ENCODE results near the gene PARD3. TPM values are rescaled to one million over a fixed set of nuclear protein-coding genes. Genes with fewer than 3 reads are reported as not detected.

Gene PARD3
- total RNA-seq, 2 donors from 2014 or later = 41.7 to 48.8 TPM

GRCh38 chr10:34337917-34338316 lies 477.2 kb downstream of the PARD3 start:
- H3K9me3 ChIP-seq = no peaks in the 10 kb centered on the region
- H3K27ac ChIP-seq = no peak overlapping the region
- no peak overlapping the region for H3K4me3 ChIP-seq
- no peak for DNase-seq
- no peak overlapping the region for H3K9ac ChIP-seq (ENCODE audit: low read depth in 2 of 2, low read length in 2 of 2)
- H3K27me3 ChIP-seq = no peaks in the 10 kb centered on the region
- intact Hi-C loops (cut with DNase I) = no loop called here
- H3K4me1 ChIP-seq = no peaks in the 10 kb centered on the region
- TF ChIP-seq CTCF (IDR thresholded peaks at IDR 0.05) = no peak
- H3K36me3 ChIP-seq = no peaks in the 10 kb centered on the region

- Histone ChIP-seq H3K4me1 (no peaks in the 10 kb centered on the region), H3K9ac (ENCODE audit: low read depth in 2 of 2, low read length in 2 of 2) (no peak overlapping the region), H3K27ac (no peak overlapping the region), H3K4me3 (no peak overlapping the region), H3K27me3 (no peaks in the 10 kb centered on the region), H3K9me3 (no peaks in the 10 kb centered on the region), H3K36me3 (no peaks in the 10 kb centered on the region)
- TF ChIP-seq CTCF (IDR thresholded peaks at IDR 0.05) = no peak
- intact Hi-C loops (cut with DNase I) = no loop called here
- no peak for DNase-seq
Measured at GRCh38 chr10:34335960-34336690, 479.0 kb downstream of the PARD3 start.

- no peaks in the 10 kb centered on the region for H3K4me1 ChIP-seq
- intact Hi-C loops (cut with DNase I) = no loop called here
- H3K9me3 ChIP-seq = no peaks in the 10 kb centered on the region
- no peak overlapping the region for H3K4me3 ChIP-seq
- no peak for TF ChIP-seq CTCF (IDR thresholded peaks at IDR 0.05)
- no peak overlapping the region for H3K9ac ChIP-seq (ENCODE audit: low read depth in 2 of 2, low read length in 2 of 2)
- H3K27ac ChIP-seq = no peak overlapping the region
- no peaks in the 10 kb centered on the region for H3K36me3 ChIP-seq
- no peaks in the 10 kb centered on the region for H3K27me3 ChIP-seq
- DNase-seq = no peak
Measured at GRCh38 chr10:34334908-34335307, 480.2 kb downstream of the PARD3 start.

GRCh38 chr10:34333513-34333912 lies 481.6 kb downstream of the PARD3 start:
- no peak for TF ChIP-seq CTCF (IDR thresholded peaks at IDR 0.05)
- Histone ChIP-seq H3K27me3 (no peaks in the 10 kb centered on the region), H3K4me3 (no peak overlapping the region), H3K4me1 (no peaks in the 10 kb centered on the region), H3K36me3 (no peaks in the 10 kb centered on the region), H3K9me3 (no peaks in the 10 kb centered on the region), H3K27ac (no peak overlapping the region), H3K9ac (ENCODE audit: low read depth in 2 of 2, low read length in 2 of 2) (no peak overlapping the region)
- DNase-seq = no peak
- intact Hi-C loops (cut with DNase I) = no loop called here

GRCh38 chr10:34327184-34327583 lies 487.9 kb downstream of the PARD3 start:
- no peaks in the 10 kb centered on the region for H3K9me3 ChIP-seq
- no peaks in the 10 kb centered on the region for H3K36me3 ChIP-seq
- H3K4me3 ChIP-seq = no peak overlapping the region
- intact Hi-C loops (cut with DNase I) = no loop called here
- TF ChIP-seq CTCF (IDR thresholded peaks at IDR 0.05) = no peak
- DNase-seq = no peak
- no peak overlapping the region for H3K9ac ChIP-seq (ENCODE audit: low read depth in 2 of 2, low read length in 2 of 2)
- no peak overlapping the region for H3K27ac ChIP-seq
- no peaks in the 10 kb centered on the region for H3K27me3 ChIP-seq
- H3K4me1 ChIP-seq = no peaks in the 10 kb centered on the region

Data from colonic mucosa (tissue), 4 donors.